ENCODE results near the gene GPALPP1. TPM values are rescaled to one million over a fixed set of nuclear protein-coding genes. Genes with fewer than 3 reads are reported as not detected.
"Not testable (repeated sequence)": the region's sequence is repeated elsewhere in the genome, so short reads cannot be mapped to it uniquely, and the experiment has no call there.

GPALPP1 gene
- total RNA-seq, 3 donors from 2014 or later = 19.2 to 23.5 (median 20.2) TPM

DNA sequence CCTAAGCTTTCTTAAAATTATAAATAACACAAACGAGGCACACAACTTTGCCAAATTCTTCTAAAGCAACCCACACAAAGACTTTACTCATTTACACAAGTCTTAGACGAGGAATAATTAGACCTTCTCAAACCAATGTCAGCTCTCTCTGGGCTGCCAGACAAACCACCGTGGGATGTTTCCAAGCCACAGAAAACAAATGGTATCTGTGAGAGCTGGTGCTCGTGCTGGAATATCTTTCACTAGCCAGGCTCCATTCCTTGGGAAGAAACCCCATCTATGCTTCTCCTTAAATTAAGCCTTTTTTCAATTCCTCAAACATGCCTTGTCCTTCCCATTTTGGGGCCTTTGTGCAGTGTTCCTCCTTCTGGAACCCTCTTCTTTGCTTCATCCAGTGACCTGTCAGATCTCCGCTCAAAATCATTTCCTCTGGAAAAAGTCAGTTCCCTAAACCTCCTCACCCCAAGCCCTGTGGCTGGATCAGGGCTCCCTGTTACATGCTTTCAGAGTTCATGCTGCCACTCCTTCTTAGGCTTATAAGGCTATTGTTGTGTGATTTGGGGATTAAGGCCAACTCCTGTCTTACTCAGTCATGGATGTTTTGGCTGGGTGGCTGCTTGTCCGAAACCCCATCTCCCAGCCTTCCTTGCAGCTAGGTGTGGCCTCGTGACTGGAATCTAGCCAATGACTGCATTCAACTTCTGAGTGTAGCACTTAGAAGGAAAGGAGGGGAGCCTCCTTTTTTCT, 66.7 kb downstream of the GPALPP1 start:
- H3K9me3 ChIP-seq = no peaks in the 10 kb centered on the region
- no peak overlapping the region for H3K4me3 ChIP-seq
- intact Hi-C loops (cut with DNase I, micrococcal nuclease) = no loop called here
- H3K36me3 ChIP-seq (ENCODE audit: low read depth) = no peaks in the 10 kb centered on the region
- TF ChIP-seq CTCF (IDR thresholded peaks at IDR 0.05) = no peak
- ATAC-seq = peak; percentile 25
- no peak for DNase-seq
- H3K4me1 ChIP-seq (ENCODE audit: low read depth) = peaks cover 15% of the 10 kb centered on the region

DNA sequence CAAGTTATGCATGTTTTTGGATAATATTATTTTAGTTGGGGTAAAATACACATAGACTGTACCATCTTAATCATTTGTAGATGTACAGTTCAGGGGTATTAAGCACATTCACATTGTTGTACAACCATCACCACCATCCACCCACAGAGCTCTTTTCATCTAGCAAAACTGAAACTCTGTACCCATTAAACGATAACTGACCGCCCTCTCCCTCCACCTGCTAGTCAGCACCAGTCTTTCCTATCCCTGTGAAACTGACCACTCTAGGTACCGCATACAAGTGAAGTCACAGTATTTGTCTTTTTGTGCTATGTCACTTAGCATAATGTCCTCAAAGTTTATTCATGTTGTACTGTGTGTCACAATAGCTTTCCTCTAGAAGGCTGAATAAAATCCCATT, 70.7 kb downstream of the GPALPP1 start:
- intact Hi-C loops (cut with DNase I, micrococcal nuclease) = no loop called here
- ATAC-seq = no peak

GRCh38 chr13:45063261-45063860, 74.0 kb downstream of the GPALPP1 start:
- ATAC-seq (no peak), DNase-seq (no peak)
- no peaks in the 10 kb centered on the region for H3K4me1 ChIP-seq (ENCODE audit: low read depth)
- no peaks in the 10 kb centered on the region for H3K9me3 ChIP-seq
- H3K36me3 ChIP-seq (ENCODE audit: low read depth) = no peaks in the 10 kb centered on the region
- intact Hi-C loops (cut with DNase I, micrococcal nuclease) = no loop called here
- no peak for TF ChIP-seq CTCF (IDR thresholded peaks at IDR 0.05)
- no peak overlapping the region for H3K4me3 ChIP-seq

More for the DNA sequence above, 70.7 kb downstream of the GPALPP1 start:
- H3K9me3 ChIP-seq = no peaks in the 10 kb centered on the region
- TF ChIP-seq CTCF (IDR thresholded peaks at IDR 0.05) = no peak
- no peak overlapping the region for H3K4me3 ChIP-seq
- no peaks in the 10 kb centered on the region for H3K36me3 ChIP-seq (ENCODE audit: low read depth)
- DNase-seq = no peak
- H3K4me1 ChIP-seq (ENCODE audit: low read depth) = peaks cover 14% of the 10 kb centered on the region

DNA sequence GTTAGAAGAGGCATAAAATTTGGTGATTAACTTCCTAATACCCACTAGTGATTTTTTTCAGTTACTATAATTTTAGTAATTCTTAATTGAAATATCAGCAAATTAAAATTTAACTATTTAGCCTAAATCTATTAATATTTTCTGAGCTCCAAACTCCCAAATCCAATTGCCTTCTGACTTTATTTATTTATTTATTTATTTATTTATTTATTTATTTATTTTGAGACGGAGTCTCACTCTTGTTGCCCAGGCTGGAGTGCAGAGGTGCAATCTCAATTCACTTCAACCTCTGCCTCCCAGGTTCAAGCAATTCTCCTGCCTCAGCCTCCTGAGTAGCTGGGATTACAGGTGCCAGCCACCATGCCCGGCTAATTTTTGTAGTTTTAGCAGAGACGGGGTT, 74.6 kb downstream of the GPALPP1 start:
- intact Hi-C loops (cut with DNase I, micrococcal nuclease); DNase-seq; H3K9me3 ChIP-seq; ATAC-seq; H3K36me3 ChIP-seq (ENCODE audit: low read depth); H3K4me1 ChIP-seq (ENCODE audit: low read depth); H3K4me3 ChIP-seq: not testable (repeated sequence)

DNA sequence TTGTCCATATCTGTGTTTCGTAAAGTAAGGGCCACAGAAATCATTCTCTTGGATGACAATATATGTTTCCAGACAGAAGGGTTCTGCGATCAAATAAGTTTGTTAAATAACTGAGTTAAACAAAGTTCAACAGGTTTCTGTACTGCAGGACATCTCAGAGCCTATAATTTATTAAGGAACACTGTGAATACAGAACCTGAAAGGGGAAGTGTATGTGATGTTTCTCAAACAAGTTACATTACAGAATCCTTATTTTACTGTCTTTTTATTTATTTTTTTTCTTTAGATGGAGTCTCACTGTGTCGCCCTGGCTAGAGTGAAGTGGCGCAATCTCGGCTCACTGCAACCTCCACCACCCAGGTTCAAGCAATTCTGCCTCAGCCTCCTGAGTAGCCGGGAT, 75.6 kb downstream of the GPALPP1 start:
- Histone ChIP-seq H3K9me3 (no peaks in the 10 kb centered on the region), H3K4me1 (ENCODE audit: low read depth) (no peaks in the 10 kb centered on the region), H3K4me3 (no peak overlapping the region), H3K36me3 (ENCODE audit: low read depth) (no peaks in the 10 kb centered on the region)
- DNase-seq (no peak), ATAC-seq (no peak)
- TF ChIP-seq CTCF (IDR thresholded peaks at IDR 0.05) = no peak
- intact Hi-C loops (cut with DNase I, micrococcal nuclease) = no loop called here
